HG03354 (cell line): ENCODE measurements around the gene TSPO.
"Not testable (repeated sequence)": the region's sequence is repeated elsewhere in the genome, so short reads cannot be mapped to it uniquely, and the experiment has no call there.

Source experiments
- ATAC-seq: cut with Tn5 transposase; IDR thresholded peaks from one replicate; pipeline ENCODE4 v1.9.1; 2021; ENCODE audit warnings: mild to moderate bottlenecking; ENCODE audit not compliant: unreplicated experiment, poor library complexity, severe bottlenecking

Gene TSPO

DNA sequence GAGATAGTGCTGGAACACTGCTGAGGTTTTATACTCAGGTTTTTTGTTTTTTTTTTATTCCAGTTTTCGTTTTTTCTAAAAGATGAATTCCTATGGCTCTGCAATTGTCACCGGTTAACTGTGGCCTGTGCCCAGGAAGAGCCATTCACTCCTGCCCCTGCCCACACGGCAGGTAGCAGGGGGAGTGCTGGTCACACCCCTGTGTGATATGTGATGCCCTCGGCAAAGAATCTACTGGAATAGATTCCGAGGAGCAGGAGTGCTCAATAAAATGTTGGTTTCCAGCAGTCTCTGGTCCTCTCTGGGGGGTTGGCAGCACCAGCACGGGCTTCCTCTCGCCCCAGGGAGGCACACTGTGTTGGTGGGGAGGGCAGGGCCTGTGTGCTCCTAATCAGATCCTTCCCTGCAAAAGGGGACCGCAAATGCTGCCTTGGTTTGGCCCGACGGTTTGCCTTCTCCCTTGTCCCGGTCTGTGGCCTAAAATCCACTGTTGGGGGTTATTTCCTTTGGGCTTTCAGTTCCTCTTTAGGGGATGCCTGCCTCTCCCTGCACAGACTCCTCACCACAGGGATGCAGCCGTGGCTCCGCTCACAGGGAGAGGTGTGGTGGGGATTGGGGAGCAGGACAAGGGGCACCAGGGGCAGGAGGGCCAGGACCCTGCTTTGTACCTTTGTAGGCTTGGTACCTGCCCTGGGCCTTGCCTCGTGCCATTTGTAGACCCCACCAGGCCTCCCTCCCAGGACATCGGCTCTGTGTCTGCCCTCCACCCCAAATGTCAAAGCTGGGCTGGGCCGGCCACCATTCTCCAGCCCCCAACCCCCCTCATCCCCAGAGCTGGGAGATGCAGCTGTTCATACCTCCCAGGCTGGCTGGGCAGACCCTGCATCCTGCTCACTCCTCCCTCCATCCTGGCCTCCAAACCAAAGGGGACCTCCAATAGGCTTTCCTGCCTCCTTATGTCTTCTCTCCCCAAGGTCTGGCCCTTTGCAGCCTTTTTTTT, 21.6 kb upstream of the TSPO start:
- ATAC-seq, result no peak

DNA sequence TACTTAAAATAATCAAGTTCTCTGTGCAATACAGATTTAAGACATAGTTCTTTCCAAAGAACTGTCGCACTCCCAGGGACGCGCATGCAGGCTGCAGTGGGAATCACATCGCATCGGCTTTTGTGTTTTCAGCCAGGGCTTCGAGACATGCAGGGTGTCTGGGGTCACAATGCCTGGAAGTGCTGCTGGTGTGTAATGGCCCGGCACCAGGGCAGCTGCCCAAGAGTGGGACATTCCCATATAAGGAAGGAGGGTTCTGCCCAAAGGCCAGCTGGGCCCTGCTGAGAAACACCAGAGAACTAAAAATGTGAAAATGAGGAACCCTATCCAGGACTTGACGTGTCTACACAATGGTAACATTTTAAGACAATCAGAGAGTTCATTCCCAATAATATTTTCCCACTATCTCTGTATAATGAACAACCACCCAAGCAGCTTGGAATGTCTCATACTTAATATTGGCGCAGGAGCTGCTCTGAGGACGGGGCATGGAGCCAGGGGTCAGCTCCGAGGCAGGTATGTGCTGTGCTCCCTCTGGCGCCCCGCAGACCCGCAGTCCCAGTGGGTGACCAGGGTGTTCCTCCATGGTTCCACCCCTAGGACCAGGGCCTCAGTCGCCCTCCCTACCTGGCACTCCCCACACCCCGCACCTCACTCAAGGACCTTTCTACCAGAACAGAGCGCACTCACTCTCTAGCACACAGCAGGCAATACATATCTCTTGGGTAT, 19.4 kb upstream of the TSPO start:
- no peak for ATAC-seq

DNA sequence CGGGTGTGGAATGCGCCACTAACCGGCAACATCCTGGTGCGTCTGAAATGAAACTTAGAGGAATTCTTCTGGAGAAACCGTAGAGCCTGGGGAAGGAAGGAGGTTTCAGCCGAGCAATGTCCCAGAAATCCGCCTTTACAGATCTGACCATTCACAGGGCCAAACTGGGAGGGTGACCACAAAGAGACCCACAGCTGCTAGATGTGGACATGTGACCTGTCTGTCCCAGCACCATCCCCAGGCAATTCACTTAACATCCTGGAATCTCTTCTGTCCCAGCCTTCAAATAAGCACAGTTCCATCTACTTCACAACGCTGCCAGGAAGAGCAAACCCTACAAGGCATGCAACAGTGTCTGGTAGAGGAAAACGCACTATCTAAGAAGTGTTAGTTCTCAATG, 18.0 kb upstream of the TSPO start:
- no peak for ATAC-seq

DNA sequence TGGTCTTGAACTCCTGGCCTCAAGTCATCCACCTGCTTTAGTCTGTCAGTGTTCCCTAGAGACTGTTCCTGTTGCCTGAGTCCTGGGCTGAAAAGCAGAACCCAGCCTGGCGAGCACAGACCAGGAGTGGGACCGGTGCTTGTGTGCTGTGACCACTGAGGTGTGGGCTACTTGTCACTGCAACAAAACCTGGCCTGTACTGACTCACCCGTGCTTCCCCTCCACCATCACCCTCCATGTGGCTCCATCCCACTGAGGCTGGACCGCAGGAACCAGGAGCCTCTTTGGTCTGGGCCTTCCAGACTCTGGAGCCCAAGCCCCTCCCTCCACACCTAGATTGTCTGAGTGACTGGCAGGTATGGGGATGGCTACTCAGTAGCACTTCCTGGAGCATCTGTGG, 16.8 kb upstream of the TSPO start:
- no peak for ATAC-seq

DNA sequence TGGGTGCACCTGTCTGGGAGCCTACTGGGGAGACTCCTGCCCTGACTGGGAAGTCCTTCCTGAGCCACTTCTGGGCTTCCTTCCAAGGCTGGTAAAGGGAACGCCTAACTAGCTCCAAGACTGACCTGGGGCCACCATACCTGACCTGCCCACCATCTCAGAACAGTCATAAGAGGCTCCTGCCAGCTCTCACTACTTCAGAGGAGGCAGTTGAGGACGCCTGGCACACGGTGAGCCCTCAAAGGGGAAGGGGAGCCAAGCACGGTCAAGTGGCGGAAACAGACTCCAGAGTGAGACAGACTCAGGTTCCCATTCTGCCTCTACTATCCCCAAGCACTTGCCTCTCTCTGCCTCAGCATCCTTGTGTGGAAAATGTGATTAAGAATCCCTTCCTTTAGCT, 15.8 kb upstream of the TSPO start:
- no peak for ATAC-seq

DNA sequence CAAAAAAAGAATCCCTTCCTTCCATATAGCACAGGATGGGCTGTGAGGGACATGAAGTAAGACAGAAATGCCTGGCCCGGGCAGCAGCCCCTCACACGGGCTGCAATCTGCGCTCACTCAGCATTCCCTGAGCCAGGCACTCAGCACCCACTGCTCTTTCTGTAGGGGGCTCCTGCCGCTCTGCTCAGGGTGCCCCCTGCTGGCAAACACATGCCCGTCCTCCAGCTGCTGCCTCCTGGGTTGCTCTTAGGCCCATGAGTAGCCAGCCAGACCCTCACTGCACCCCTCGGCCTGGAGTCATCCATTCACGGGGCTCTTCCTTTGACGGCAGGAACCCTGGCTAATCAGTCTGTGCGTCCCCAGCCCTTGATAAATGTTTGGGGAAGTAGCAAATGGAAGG, 15.1 kb upstream of the TSPO start:
- no peak for ATAC-seq

DNA sequence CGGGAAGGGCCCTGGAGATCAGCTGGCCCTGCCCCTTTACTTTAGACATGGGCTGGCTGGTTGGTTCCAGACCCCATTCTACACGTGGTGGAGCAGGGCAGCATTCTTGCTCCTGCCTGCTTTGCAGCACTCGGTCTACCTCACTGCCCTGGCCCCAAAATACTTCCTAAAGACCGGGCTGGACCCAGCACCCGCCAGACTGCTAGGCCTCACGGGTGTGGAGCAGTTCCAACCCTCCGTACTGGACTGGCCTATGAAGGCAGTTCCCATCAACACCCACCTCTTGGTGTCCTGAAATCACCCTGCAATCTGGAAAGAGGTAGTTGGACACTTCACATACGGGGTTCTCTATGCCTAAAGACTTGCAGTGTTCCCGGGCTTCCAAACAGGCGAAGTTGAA, 14.6 kb upstream of the TSPO start:
- no peak for ATAC-seq

DNA sequence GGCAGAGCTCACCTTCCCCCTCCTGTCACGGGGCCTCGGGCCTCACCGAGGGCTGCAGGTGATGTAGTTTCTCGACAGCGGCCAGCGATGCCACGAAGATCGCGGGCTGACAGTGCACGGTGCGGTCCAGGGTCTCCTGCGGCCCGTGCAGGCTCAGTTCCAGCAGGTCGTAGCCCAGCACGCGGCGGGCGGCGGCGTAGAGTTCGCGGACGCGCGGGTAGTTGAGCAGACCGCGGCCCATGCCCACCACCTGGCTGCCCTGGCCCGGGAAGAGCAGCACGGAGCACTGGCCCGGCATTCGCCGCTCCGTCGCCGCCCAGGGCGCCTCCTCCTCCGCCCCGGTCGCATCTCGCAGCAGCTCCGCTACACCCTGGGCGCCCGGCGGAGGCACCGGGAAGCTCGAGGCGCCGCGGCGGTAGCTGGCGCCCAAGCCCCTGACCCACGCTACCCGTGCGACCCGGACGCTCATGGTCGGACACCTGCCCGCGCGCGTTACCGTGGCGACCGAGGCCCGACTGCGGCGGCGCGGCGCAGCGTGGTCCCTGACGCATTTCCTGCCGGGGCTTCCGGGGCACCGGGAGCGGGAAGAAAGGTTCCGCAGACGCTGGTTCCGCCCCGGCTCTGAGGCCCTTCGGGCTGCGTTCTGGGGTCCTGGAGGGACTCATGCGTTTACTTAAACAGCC, 8.3 kb upstream of the TSPO start, which contains the start of gene MCAT:
Gene MCAT (minus strand): TSS at position 519 of the 683 bp plus-strand sequence. CDS start 50 bp downstream, at position 469.
- peak; percentile 79 for ATAC-seq

DNA sequence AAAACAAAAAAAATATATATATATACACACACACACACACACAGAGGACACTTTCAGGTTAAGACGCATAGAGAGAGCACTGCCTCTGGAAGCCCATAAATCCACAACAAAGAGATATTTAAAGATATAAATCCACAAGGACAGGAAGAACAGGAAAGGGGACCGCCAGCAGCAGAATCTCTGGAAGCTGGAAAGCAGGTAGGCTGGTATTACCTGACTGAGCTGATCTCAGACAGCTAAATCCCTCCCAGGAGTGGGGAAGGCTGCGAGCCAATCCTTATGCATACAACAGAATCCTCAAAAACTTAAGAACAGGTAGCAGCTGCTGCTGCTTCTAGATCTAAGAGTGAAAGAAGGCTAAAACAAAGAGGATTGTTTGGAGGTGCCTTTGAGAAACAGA, 6.4 kb upstream of the TSPO start:
- ATAC-seq, result no peak

DNA sequence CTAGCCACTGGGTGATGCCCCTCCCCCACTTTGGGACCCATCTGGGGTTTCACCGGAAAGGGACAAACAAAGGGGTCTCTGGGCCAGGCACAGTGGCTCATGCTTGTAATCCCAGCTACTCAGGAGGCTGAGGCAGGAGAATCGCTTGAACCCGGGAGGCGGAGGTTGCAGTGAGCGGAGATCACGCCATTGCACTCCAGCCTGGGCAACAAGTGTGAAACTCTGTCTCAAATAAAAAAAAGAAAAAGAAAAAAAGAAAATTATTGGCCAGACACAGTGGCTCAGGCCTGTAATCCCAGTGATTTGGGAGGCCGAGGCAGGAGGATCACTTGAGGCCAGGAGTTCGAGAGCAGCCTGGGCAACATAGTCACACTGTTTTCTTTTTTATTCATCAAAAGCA, 6.0 kb upstream of the TSPO start:
- ATAC-seq, result not testable (repeated sequence)

DNA sequence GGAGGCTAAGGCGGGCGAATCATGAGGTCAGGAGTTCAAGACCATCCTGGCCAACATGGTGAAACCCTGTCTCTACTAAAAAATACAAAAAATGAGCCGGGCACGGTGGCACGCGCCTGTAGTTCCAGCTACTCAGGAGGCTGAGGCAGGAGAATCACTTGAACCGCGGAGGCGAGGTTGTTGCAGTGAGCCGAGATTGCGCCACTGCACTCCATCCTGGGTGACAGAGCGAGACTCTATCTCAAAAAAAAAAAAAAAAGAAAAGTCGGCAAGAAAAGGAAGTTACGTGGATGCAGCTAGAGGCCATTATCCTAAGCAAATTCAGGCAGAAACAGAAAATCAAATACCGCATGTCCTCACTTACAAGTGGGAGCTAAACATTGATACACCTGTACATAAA, 5.0 kb upstream of the TSPO start:
- ATAC-seq, result not testable (repeated sequence)

DNA sequence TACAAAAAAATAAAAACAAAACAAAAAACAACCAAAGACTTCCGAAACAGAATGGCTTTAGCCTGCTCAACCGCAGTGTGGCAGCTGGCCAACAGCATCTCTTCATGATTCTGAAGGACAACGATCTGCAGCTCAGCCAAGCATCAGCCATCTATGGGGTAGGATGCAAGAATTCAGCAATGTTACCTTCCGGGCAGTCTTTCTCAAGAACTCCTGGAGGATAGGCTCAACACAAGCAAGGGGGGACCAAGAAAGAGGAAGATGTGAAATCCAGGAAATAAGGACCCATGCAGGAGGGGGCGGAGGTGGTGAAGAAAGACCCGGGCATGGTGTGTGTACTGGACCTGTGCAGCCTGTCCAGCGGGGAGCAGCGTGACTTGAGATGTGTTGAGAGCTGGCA, 3.5 kb upstream of the TSPO start:
- no peak for ATAC-seq

DNA sequence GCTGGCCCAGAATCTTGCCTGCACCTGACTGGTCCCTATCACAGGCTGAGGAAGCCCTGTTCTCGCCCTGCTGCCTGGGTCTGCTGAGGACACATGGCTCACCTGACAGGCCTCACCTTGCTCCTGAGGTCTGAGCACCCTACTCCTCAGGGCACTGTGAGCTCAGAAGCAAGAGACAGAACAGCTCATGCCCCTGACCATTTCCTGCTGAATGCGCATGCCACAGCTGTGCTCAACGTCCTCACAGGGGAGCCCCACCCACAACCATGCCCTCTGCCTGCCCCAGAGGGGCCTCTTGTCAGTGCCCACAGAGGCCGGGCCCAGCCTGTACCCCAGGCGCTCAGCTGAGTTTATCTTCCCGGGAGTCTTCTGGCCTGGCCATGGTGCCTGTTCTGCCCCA, 2.8 kb upstream of the TSPO start:
- no peak for ATAC-seq

DNA sequence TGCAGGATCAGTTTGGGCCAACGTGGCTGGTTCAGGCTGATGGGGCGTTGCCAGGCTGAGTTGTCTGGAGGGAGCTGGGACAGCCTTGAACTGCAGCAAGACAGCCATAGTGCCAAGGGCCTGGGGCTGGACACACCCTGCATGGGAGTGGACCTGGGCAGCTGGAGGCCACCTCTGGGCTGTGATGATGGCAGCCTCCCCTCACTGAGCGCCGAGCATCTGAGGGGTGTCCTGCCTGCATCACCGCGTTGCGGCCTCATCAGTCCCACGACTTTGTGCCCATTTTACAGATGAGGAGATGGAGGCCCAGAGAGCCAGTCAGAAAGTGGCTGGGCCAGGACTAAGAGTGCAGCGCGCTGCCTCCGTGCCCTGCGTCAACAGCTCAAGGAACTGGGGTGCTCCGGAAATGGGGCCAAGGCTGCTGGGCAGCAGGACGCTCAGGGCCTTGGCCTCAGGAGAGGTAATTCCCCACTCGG, 590 bp upstream of the TSPO start:
- ATAC-seq, result no peak

DNA sequence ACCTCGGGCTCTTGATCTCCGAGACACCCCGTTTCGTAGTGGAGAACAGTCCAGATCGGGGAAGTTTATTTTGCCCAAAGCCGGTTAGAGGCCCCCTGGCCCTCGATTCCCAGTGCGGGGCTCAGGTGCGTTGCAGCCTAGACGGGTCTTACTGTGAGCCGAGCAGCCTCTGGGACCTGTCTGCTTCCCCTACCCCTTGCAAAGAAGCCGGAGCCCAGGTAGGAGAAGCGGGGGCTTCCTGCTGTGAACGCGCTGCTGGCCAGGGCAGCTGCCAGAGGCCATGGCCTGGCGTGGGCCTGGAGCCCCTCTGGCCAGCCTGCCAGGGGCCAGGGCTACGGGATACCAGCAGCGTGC, 621 bp downstream of the TSPO start:
- no peak for ATAC-seq

DNA sequence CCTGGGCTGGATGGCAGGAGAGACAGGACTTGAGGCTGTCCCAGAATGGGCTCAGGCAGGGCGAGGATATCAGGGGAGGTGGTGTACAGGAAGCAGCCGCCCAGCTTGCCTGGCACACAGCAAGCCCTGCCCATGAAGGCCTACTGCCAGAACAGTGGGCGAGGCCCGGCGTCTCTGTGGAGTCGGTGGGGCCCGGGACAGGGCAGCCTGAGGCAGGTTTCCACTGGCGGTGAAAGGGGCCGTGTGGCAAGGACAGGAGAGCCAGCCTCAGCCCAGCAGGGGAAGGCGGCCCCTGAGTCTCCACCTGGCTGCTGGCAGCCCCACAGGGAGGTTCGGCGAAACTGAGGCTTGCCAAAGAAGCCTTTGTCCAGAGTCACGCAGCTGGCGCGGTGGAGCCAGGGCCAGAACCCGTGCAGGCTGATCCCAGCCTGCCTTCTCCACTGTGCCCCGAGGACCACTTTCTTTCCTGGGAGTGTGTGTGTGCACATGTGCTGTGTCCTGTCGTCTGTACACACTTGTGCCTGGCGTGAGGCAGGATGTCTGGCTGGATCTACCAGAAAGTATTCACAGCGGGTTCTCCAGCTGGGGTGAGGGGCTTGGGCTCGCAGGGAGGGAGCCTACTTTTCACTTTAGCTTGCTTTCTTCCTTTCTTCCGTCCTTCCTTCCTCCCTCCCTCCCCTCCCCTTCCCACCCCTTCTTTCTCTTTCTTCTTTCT, 1.2 kb downstream of the TSPO start:
- ATAC-seq, result no peak

DNA sequence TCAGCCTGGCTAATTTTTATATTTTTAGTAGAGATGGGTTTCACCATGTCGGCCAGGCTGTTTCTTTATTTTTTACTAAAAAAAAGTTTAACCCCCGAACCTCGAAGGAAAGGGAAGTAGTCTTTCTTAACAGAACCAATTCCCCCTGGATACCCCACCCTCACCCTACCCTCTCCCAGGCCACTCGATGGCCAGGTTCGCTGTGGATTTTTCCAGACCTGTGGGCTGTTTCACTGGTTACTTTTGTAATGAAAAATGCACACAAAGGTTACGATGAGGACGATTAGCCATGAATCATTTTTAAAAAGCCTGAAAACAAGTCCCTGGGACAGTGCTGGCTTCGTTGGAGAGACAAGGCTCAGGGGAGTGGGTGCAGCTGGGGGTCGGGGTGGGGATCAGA, 2.5 kb downstream of the TSPO start:
- ATAC-seq, result no peak

DNA sequence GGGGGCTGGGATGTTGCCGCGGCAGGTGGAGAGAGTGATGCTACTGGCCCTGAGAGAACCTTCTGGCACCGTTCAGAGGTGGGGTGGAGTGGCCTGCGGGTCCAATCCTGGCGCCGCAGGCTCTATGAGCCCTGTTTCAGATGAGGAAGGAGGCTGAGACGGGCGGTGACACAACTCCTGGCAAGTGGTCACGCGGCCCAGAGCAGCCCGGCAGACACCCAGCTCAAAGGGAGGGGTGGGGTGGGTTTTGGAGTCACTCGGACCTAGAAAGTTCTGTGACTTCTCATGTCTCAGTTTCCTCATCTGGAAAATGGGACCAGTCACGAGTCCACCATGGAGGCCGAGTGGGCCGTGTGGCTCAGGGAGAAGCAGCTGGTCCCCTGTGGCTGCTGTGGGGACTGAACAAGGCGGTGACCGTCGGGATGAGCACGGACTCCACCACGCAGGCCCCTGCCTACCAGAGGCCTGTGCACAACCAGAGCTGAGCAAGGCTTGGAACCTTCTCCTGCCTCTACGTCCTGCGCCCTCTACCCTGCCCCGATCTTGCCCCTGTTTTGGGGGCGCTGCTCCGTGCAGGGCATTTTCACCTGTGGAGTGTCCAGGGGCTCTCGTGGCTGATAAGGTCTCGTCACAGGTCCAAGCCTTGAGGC, 3.7 kb downstream of the TSPO start:
- no peak for ATAC-seq

DNA sequence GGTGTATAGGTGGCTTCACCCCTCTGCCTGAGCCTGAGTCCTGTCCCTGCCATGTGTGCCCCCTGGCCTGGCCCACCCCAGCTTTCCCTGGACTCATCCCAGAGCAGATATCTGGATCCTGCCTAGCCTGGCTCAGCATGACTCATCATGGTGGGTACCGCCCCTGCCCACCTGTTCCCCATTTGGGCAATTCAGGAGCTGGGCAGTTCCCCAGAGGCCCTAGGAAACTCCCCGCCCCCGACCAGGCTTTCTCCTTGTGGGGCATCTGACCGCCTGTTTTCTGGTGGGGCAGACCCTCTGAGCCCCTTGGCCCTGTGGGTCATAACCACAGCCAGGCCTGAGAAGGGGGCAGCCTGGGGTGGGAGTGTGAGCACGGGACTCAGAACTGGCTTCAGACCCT, 4.4 kb downstream of the TSPO start:
- no peak for ATAC-seq
